HG03045 (cell line): ENCODE measurements around the gene HOXB7.

Experiments
- ATAC-seq: cut with Tn5 transposase; IDR thresholded peaks from one replicate; pipeline ENCODE4 v1.9.1; 2021; ENCODE audit warnings: mild to moderate bottlenecking, moderate library complexity; ENCODE audit not compliant: unreplicated experiment

HOXB7 gene

GRCh38 chr17:48569674-48570324, 41.0 kb downstream of the HOXB7 start:
- no peak for ATAC-seq

GRCh38 chr17:48569240-48569582, 41.6 kb downstream of the HOXB7 start:
- ATAC-seq: no peak

GRCh38 chr17:48568499-48569239, 42.1 kb downstream of the HOXB7 start:
- no peak for ATAC-seq

GRCh38 chr17:48567646-48568354, 43.0 kb downstream of the HOXB7 start:
- no peak for ATAC-seq

- ATAC-seq: no peak
These were observed 43.6 kb downstream of the HOXB7 start for GRCh38 chr17:48567209-48567608.

GRCh38 chr17:48566717-48567116, 44.1 kb downstream of the HOXB7 start:
- no peak for ATAC-seq

- no peak for ATAC-seq
These were observed 44.7 kb downstream of the HOXB7 start for GRCh38 chr17:48565925-48566710.

GRCh38 chr17:48565022-48565554, 45.7 kb downstream of the HOXB7 start:
- ATAC-seq: no peak

- no peak for ATAC-seq
These were observed 46.4 kb downstream of the HOXB7 start for GRCh38 chr17:48564188-48565021.

GRCh38 chr17:48563867-48564187, 47.0 kb downstream of the HOXB7 start:
- ATAC-seq: no peak

GRCh38 chr17:48563385-48563838, 47.4 kb downstream of the HOXB7 start:
- ATAC-seq: no peak

GRCh38 chr17:48562934-48563333, 47.9 kb downstream of the HOXB7 start:
- ATAC-seq: no peak

- no peak for ATAC-seq
These were observed 48.7 kb downstream of the HOXB7 start for GRCh38 chr17:48561884-48562810.

- ATAC-seq: no peak
These were observed 50.7 kb downstream of the HOXB7 start for GRCh38 chr17:48559840-48560817.

GRCh38 chr17:48559122-48559839, 51.5 kb downstream of the HOXB7 start:
- no peak for ATAC-seq

GRCh38 chr17:48558831-48559121, 52.0 kb downstream of the HOXB7 start:
- no peak for ATAC-seq

GRCh38 chr17:48558057-48558830, 52.6 kb downstream of the HOXB7 start:
- no peak for ATAC-seq
